Adrenal gland (tissue), 12 donors: Measurements from ENCODE around the gene SAP30BP. TPM values are rescaled to one million over a fixed set of nuclear protein-coding genes. Genes with fewer than 3 reads are reported as not detected.

Experiments used
- DNase-seq, 7 donors: peaks; one replicate each; pipeline ENCODE4 v3.0.0-alpha.2; 2019 to 2020
- H3K27ac ChIP-seq, 5 donors: fragments of 200-600 bp; sonication (generic) in 4 of 5; 1 replicate in 3 of 5; 2 replicates in 2 of 5; pipeline versions ENCODE4 v1.5.1 to v1.8.0; 2016 to 2020; ENCODE audit warnings: mild to moderate bottlenecking in 1 of 5
- H3K27me3 ChIP-seq: fragments of 200-600 bp; 2 replicates; pipeline ENCODE4 v1.8.0; 2021
- H3K36me3 ChIP-seq, 2 donors: fragments of 200-600 bp; replicated peaks in 1 of 2; 1 replicate in 1 of 2; 2 replicates in 1 of 2; pipeline versions ENCODE4 v1.5.1 to v1.8.0; 2018 to 2022
- H3K4me1 ChIP-seq, 2 donors: fragments of 200-600 bp; replicated peaks in 1 of 2; 1 replicate in 1 of 2; 2 replicates in 1 of 2; pipeline versions ENCODE4 v1.5.1 to v1.8.0; 2018 to 2021
- H3K4me3 ChIP-seq, 4 donors: fragments of 200-600 bp; sonication (generic) in 3 of 4; one replicate each; pipeline ENCODE4 v1.5.1; 2016 to 2018
- H3K9me3 ChIP-seq, 3 donors: fragments of 200-600 bp; sonication (generic) in 1 of 3; replicated peaks in 1 of 3; 1 replicate in 2 of 3; 2 replicates in 1 of 3; pipeline versions ENCODE4 v1.5.1 to v1.8.0; 2016 to 2021
- POLR2A ChIP-seq, 2 donors: fragments of 450-650 bp; IDR thresholded peaks; one replicate each; pipeline ENCODE4 v1.6.1; 2017; ENCODE audit warnings: antibody characterized with exemption in 2 of 2, mild to moderate bottlenecking in 2 of 2, moderate library complexity in 1 of 2
- WGBS, 4 donors: extraction: QIAGEN DNeasy Blood & Tissue Kit in 2 of 4; methylation state at CpG; one replicate each; pipeline versions ENCODE4 v1.1.5 to v1.1.7; 2013 to 2017; 5-methylcytosine and 5-hydroxymethylcytosine counted together
- intact Hi-C, 2 donors: fragments of 100-400 bp; cut with DNase I; formaldehyde crosslinking; loops; one replicate each; pipeline versions ENCODE4 v1.14.1 to v1.15.0; 2022 to 2023
- polyA plus RNA-seq, 3 donors: library from polyadenylated mRNA; stranded (reverse); fragments of 200-250 nt in 2 of 3; fragments of 350-450 nt in 1 of 3; fragmentation: Illumina TruSeq in 1 of 3; extraction: RNeasy Lipid Tissue Mini Kit (QIAGEN cat#74804) in 1 of 3; gene quantifications; one replicate each; pipeline ENCODE4 v1.2.3, GENCODE V29; 2013 to 2014
- total RNA-seq, 9 donors: library from RNA; depleted of rRNA in 4 of 9; stranded (reverse); fragments of >200 nt in 4 of 9; fragments of 120-200 nt in 1 of 9; fragmentation: NEBNext Ultra II Directional in 1 of 9; extraction: Animal tissue kit (Norgen Biotek cat#: 25700) in 1 of 9; gene quantifications; one replicate each; pipeline versions ENCODE4 v1.1.0 to v1.2.4, GENCODE V29; 2013 to 2023
- TF ChIP-seq, protein P1 (sequence below), 6 experiments: fragments of 450-650 bp in 4 of 6; fragments of 200-600 bp in 2 of 6; sonication (generic) in 1 of 6; IDR thresholded peaks; 1 replicate in 5 of 6; 2 replicates in 1 of 6; pipeline versions ENCODE4 v1.5.1 to v1.8.0; 2016 to 2021; ENCODE audit warnings: antibody characterized with exemption in 6 of 6, mild to moderate bottlenecking in 2 of 6, moderate library complexity in 1 of 6
- donor health status: healthy with polysubstance abuse.
- donor health status: Bipolar disorder and iron deficiency.
- donor health status: DM: yes; HTN: yes; CAD: no.
- donor health status: DM: no; HTN: no; CAD: no.
- donor health status: DM: no; HTN: no; CAD: no.
- donor health status: DM: yes; HTN: yes; CAD: no.

Gene SAP30BP
- total and polyA plus RNA-seq, 12 donors: 45.3 to 130 (median 69.1) TPM

DNA sequence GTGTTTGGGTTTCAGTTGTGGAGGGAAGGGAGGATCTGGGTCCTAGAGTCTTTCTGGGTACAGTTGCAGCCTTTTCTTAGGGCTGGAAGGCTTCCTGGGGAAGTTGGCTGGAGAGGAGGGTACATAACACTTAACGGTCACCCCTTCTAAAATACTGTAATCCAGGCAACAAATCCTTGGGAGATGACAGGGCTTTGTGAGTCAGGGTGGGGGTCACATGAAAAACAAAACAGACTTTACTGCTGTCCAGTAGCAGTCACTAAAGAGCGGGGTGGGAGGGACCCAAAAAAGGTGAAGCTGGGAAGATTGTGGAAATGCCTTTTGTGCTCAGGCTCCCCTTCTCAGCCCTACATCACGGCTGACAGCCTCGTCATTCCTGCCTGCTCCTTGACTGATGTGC, 6.3 kb downstream of the SAP30BP start:
- DNase-seq: no peak
- Histone ChIP-seq H3K4me1 (peaks cover under 1 to 2% of the 10 kb centered on the region in 2 donors), H3K27me3 (no peaks in the 10 kb centered on the region), H3K9me3 (no peaks in the 10 kb centered on the region), H3K36me3 (peaks cover 0 to 61% of the 10 kb centered on the region in 2 donors), H3K4me3 (no peak overlapping the region), H3K27ac (no peak overlapping the region)
- WGBS, 4 donors: 80 to 87% (median 84%) methylated on average over 4 of the region's 4 CpGs
- no peak for TF ChIP-seq POLR2A (IDR thresholded peaks at IDR 0.05)
- TF ChIP-seq, protein P1, sequence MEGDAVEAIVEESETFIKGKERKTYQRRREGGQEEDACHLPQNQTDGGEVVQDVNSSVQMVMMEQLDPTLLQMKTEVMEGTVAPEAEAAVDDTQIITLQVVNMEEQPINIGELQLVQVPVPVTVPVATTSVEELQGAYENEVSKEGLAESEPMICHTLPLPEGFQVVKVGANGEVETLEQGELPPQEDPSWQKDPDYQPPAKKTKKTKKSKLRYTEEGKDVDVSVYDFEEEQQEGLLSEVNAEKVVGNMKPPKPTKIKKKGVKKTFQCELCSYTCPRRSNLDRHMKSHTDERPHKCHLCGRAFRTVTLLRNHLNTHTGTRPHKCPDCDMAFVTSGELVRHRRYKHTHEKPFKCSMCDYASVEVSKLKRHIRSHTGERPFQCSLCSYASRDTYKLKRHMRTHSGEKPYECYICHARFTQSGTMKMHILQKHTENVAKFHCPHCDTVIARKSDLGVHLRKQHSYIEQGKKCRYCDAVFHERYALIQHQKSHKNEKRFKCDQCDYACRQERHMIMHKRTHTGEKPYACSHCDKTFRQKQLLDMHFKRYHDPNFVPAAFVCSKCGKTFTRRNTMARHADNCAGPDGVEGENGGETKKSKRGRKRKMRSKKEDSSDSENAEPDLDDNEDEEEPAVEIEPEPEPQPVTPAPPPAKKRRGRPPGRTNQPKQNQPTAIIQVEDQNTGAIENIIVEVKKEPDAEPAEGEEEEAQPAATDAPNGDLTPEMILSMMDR (IDR thresholded peaks at IDR 0.05): no peak
- intact Hi-C loops: no loop called here

DNA sequence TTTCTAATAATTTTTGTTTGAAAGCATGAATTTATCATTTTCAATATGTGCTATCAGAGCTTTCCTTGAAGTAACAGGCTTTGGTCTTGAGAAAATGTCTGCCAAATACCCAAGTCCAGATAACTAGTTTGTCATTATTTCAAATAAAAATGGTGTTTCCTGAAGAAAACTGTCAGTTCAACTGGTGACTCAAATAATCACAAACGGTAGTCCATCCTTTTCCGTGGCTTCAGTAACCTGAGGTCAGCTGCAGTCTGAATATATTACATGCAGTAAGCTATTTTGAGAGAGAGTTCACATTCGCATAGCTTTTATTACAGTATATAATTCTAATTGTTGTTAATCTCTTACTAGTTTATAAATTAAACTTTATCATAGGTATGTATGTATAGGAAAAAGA, 9.3 kb downstream of the SAP30BP start:
- Histone ChIP-seq H3K4me3 (no peak overlapping the region), H3K36me3 (peaks cover 0 to 51% of the 10 kb centered on the region in 2 donors), H3K4me1 (no peaks in the 10 kb centered on the region), H3K27me3 (no peaks in the 10 kb centered on the region), H3K9me3 (no peaks in the 10 kb centered on the region), H3K27ac (no peak overlapping the region)
- TF ChIP-seq, protein P1 (IDR thresholded peaks at IDR 0.05): no peak
- TF ChIP-seq POLR2A (IDR thresholded peaks at IDR 0.05): no peak
- DNase-seq: no peak
- intact Hi-C loops: no loop called here
- WGBS, 4 donors: 59 to 71% (median 66%) methylated on average over 3 of the region's 3 CpGs

DNA sequence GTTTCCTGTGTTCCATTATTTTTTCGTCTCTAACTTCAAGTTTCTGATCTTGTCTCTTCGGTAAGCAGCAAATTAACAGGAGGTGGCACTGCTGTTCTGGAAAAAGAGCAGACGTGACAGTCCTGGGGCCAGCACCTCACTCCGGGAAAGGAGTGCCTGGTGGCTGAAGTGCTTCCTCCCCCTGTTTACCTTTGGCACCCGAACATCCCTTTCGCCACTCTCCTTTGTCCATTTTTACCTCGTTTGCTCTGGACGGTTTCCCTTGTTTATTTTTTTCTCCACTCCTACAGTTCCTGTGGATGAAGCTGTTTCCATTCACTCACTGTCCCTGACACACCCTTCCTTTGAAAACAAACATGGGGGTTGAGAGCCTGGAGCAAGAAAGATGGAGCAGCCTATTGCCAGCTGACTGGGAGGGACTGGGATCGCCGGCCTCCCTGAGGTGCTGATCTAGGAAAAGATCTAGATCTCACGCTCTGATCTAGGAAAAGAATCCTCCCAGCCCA, 12.6 kb downstream of the SAP30BP start:
- peaks cover 0 to 22% of the 10 kb centered on the region in 2 donors for H3K36me3 ChIP-seq

DNA sequence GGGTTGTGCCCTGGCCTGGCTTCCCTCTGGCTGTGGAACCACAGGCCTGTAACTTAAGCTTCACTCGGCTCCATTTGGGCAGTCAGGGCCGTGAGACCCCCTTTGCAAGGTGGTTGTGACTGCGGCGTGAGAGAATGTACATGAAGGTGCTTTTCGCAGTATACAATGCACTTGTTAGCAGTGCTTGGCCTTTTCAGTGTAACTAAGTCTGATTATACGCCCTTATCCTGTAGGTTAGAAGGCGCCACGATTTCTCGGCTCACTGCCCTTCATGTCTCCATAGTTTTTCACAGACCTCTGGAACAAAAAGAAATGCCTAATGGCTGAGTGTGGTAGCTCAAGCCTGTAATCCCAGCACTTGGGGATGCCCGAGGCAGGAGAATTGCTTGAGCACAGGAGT, 13.3 kb downstream of the SAP30BP start:
- no peak overlapping the region for H3K4me3 ChIP-seq
- intact Hi-C loops: loop anchor here in 1 of 2 donors (5.0 kb wide), 1 partner anchor 57 kb away; no protein-coding TSS in a partner anchor
- DNase-seq: no peak
- TF ChIP-seq, protein P1 (IDR thresholded peaks at IDR 0.05): no peak
- no peak for TF ChIP-seq POLR2A (IDR thresholded peaks at IDR 0.05)
- H3K4me1 ChIP-seq: peaks cover 0 to 17% of the 10 kb centered on the region in 2 donors
- no peaks in the 10 kb centered on the region for H3K27me3 ChIP-seq
- H3K27ac ChIP-seq: peak overlapping the region in 2 of 5 donors; percentile 17 to 34
- WGBS, 4 donors: 80 to 91% (median 90%) methylated on average over 6 to 10 of the region's 10 CpGs
- peaks cover 0 to 22% of the 10 kb centered on the region in 2 donors for H3K36me3 ChIP-seq
- H3K9me3 ChIP-seq: no peaks in the 10 kb centered on the region

More for the DNA sequence above, 12.6 kb downstream of the SAP30BP start:
- peak in 3 of 7 donors; percentile 23 to 70 (median 47) for DNase-seq
- Histone ChIP-seq H3K4me3 (no peak overlapping the region), H3K9me3 (no peaks in the 10 kb centered on the region), H3K4me1 (peaks cover 0 to 16% of the 10 kb centered on the region in 2 donors), H3K27ac (peak overlapping the region in 2 of 5 donors; percentile 17 to 34), H3K27me3 (no peaks in the 10 kb centered on the region)
- WGBS, 4 donors: 72 to 79% (median 74%) methylated on average over 11 of the region's 11 CpGs
- no peak for TF ChIP-seq POLR2A (IDR thresholded peaks at IDR 0.05)
- TF ChIP-seq, protein P1 (IDR thresholded peaks at IDR 0.05): peak in 3 of 6 experiments; percentile 14 to 42 (median 27)
- intact Hi-C loops: loop anchor here in 1 of 2 donors (5.0 kb wide), 1 partner anchor 58 kb away; no protein-coding TSS in a partner anchor
